ENCODE measurements around the gene MKKS.
A peak's percentile ranks its signal among the peaks of the same experiment; 100 is the strongest.
"Not testable (repeated sequence)": the region's sequence is repeated elsewhere in the genome, so short reads cannot be mapped to it uniquely, and the experiment has no call there.

Gene MKKS

GRCh38 chr20:10448270-10449156 is 14.5 kb upstream of the MKKS start:
- DNase-seq (ENCODE audit: low read depth) = no peak

GRCh38 chr20:10447028-10447427 is 13.0 kb upstream of the MKKS start:
- DNase-seq (ENCODE audit: low read depth) = peak; percentile 39

GRCh38 chr20:10445758-10446157 is 11.7 kb upstream of the MKKS start:
- DNase-seq (ENCODE audit: low read depth) = no peak

GRCh38 chr20:10443936-10444335 is 9.9 kb upstream of the MKKS start:
- no peak for DNase-seq (ENCODE audit: low read depth)

GRCh38 chr20:10438217-10438616 is 4.2 kb upstream of the MKKS start:
- no peak for DNase-seq (ENCODE audit: low read depth)

GRCh38 chr20:10436053-10436699 is 2.2 kb upstream of the MKKS start:
- no peak for DNase-seq (ENCODE audit: low read depth)

GRCh38 chr20:10434832-10435812 is 1.1 kb upstream of the MKKS start, which contains the start of gene SLX4IP:
Gene SLX4IP, plus strand, starts transcription at chr20:10435305. Its CDS starts 22,900 bp downstream, at chr20:10458205.
- peak; percentile 92 for DNase-seq (ENCODE audit: low read depth)

GRCh38 chr20:10434467-10434831 is 427 bp upstream of the MKKS start:
- peak; percentile 98 for DNase-seq (ENCODE audit: low read depth)

- DNase-seq (ENCODE audit: low read depth) = no peak
These were observed 904 bp downstream of the MKKS start for GRCh38 chr20:10433014-10433622.

- no peak for DNase-seq (ENCODE audit: low read depth)
These were observed 1.9 kb downstream of the MKKS start for GRCh38 chr20:10432079-10432478.

- no peak for DNase-seq (ENCODE audit: low read depth)
These were observed 3.3 kb downstream of the MKKS start for GRCh38 chr20:10430704-10431103.

- no peak for DNase-seq (ENCODE audit: low read depth)
These were observed 4.0 kb downstream of the MKKS start for GRCh38 chr20:10430000-10430466.

GRCh38 chr20:10429443-10429981 is 4.5 kb downstream of the MKKS start:
- DNase-seq (ENCODE audit: low read depth) = no peak

GRCh38 chr20:10428008-10428407 is 6.0 kb downstream of the MKKS start:
- DNase-seq (ENCODE audit: low read depth) = no peak

- DNase-seq (ENCODE audit: low read depth) = no peak
These were observed 6.8 kb downstream of the MKKS start for GRCh38 chr20:10427060-10427692.

GRCh38 chr20:10423735-10424134 is 10.3 kb downstream of the MKKS start:
- DNase-seq (ENCODE audit: low read depth) = no peak

- no peak for DNase-seq (ENCODE audit: low read depth)
These were observed 14.4 kb downstream of the MKKS start for GRCh38 chr20:10419550-10420133.

GRCh38 chr20:10417218-10417617 is 16.8 kb downstream of the MKKS start:
- not testable (repeated sequence) for DNase-seq (ENCODE audit: low read depth)

GRCh38 chr20:10415013-10415650 is 18.9 kb downstream of the MKKS start:
- no peak for DNase-seq (ENCODE audit: low read depth)
